BJ (cell line): ENCODE results near the gene C2CD2L. TPM values are rescaled to one million over a fixed set of nuclear protein-coding genes. Genes with fewer than 3 reads are reported as not detected.
"Not testable (repeated sequence)": the region's sequence is repeated elsewhere in the genome, so short reads cannot be mapped to it uniquely, and the experiment has no call there.

ENCODE experiments used
- CTCF ChIA-PET: fragments of 350-600 bp; formaldehyde crosslinking; extraction: SDS; loops from one replicate; lab custom pipeline; 2021; ENCODE audit warnings: antibody characterized with exemption, inconsistent platforms; lab: Yijun Ruan, JAX
- POLR2A ChIA-PET: fragments of 300-600 bp; sonication (Branson Sonifier 250); formaldehyde crosslinking; extraction: SDS; loops from one replicate; lab custom pipeline; 2021; ENCODE audit warnings: antibody characterized with exemption; lab: Charles Lee
- DNase-seq: peaks from one replicate; pipeline ENCODE4 v3.0.0-alpha.2; 2011; ENCODE audit warnings: low read depth
- H3K27me3 ChIP-seq: 2 replicates; pipeline ENCODE4 v1.6.0; 2011; ENCODE audit warnings: low read length; ENCODE audit not compliant: control insufficient read depth, insufficient read depth
- H3K36me3 ChIP-seq: 2 replicates; pipeline ENCODE4 v1.5.1; 2011; ENCODE audit warnings: low read length; ENCODE audit not compliant: control insufficient read depth, insufficient read depth
- H3K4me3 ChIP-seq: 2 replicates; pipeline ENCODE4 v1.5.1; 2011; ENCODE audit warnings: low read depth, mild to moderate bottlenecking, control low read depth, low read length
- CTCF ChIP-seq: IDR thresholded peaks from 2 replicates; pipeline ENCODE4 v1.5.1; 2011; ENCODE audit warnings: low read depth, mild to moderate bottlenecking, control low read depth, inconsistent platforms, low read length, moderate library complexity; ENCODE audit not compliant: insufficient read depth
- polyA plus RNA-seq: library from polyadenylated mRNA; depleted of rRNA; stranded (reverse); fragments of >200 nt; gene quantifications from 2 replicates; pipeline ENCODE4 v1.2.3, GENCODE V29; 2011

The C2CD2L gene
- polyA plus RNA-seq, 1 experiment = 5.7 TPM

- TF ChIP-seq CTCF = no peak
- DNase-seq = no peak
- POLR2A ChIA-PET = interaction anchor here (0.5 kb wide), 1 partner anchor 72 kb away, joined by 5 read pairs; no protein-coding TSS in a partner anchor
- CTCF ChIA-PET = interaction anchor here (0.7 to 4.2 kb wide), 8 partner anchors 8 to 563 kb away, joined by 3 to 18 read pairs (median 5); partner anchors contain the start of genes ABCG4 and NLRX1
- Histone ChIP-seq H3K27me3 (peaks cover 13% of the 10 kb centered on the region), H3K4me3 (no peak overlapping the region), H3K36me3 (no peaks in the 10 kb centered on the region)
These were observed 49.9 kb downstream of the C2CD2L start for GRCh38 chr11:119157063-119157462.

GRCh38 chr11:119158467-119158866 is 51.3 kb downstream of the C2CD2L start:
- Histone ChIP-seq H3K27me3 (peaks cover 9% of the 10 kb centered on the region), H3K36me3 (no peaks in the 10 kb centered on the region), H3K4me3 (no peak overlapping the region)
- TF ChIP-seq CTCF = no peak
- no peak for DNase-seq
- CTCF ChIA-PET = interaction anchor here (2.0 to 4.2 kb wide), 4 partner anchors 9 to 37 kb away, joined by 7 to 16 read pairs (median 8); partner anchors contain the start of genes ABCG4 and NLRX1
- POLR2A ChIA-PET = no interaction called here

- POLR2A ChIA-PET = no interaction called here
These were observed 53.0 kb downstream of the C2CD2L start for GRCh38 chr11:119160151-119160550.

GRCh38 chr11:119161871-119162270 is 54.7 kb downstream of the C2CD2L start:
- H3K36me3 ChIP-seq = no peaks in the 10 kb centered on the region
- no peak overlapping the region for H3K4me3 ChIP-seq
- ChIA-PET POLR2A (no interaction called here), CTCF (no interaction called here)
- DNase-seq = no peak
- no peaks in the 10 kb centered on the region; the same call in 1 of the 2 replicates for H3K27me3 ChIP-seq
- no peak for TF ChIP-seq CTCF

More at GRCh38 chr11:119160151-119160550, 53.0 kb downstream of the C2CD2L start:
- H3K27me3 ChIP-seq = peaks cover 4% of the 10 kb centered on the region
- CTCF ChIA-PET = interaction anchor here (0.6 to 4.2 kb wide), 6 partner anchors 9 to 77 kb away, joined by 3 to 16 read pairs (median 7); partner anchors contain the start of genes ABCG4 and NLRX1
- no peak overlapping the region for H3K4me3 ChIP-seq
- H3K36me3 ChIP-seq = no peaks in the 10 kb centered on the region
- TF ChIP-seq CTCF = no peak
- DNase-seq = no peak

GRCh38 chr11:119166368-119167076 is 59.4 kb downstream of the C2CD2L start:
- Histone ChIP-seq H3K36me3 (no peaks in the 10 kb centered on the region), H3K4me3 (no peak overlapping the region), H3K27me3 (no peaks in the 10 kb centered on the region)
- DNase-seq = no peak
- ChIA-PET CTCF (interaction anchor here (0.6 to 2.8 kb wide), 7 partner anchors 11 to 207 kb away, joined by 3 to 18 read pairs (median 4); no protein-coding TSS in a partner anchor), POLR2A (interaction anchor here (0.6 kb wide), 1 partner anchor 14 kb away, joined by 5 read pairs; no protein-coding TSS in a partner anchor)
- no peak for TF ChIP-seq CTCF

GRCh38 chr11:119167077-119167458 is 59.9 kb downstream of the C2CD2L start:
- ChIA-PET CTCF (interaction anchor here (0.6 to 2.8 kb wide), 8 partner anchors 12 to 207 kb away, joined by 3 to 18 read pairs (median 4); no protein-coding TSS in a partner anchor), POLR2A (interaction anchor here (0.6 kb wide), 1 partner anchor 14 kb away, joined by 5 read pairs; no protein-coding TSS in a partner anchor)
- H3K27me3 ChIP-seq, H3K4me3 ChIP-seq, DNase-seq, H3K36me3 ChIP-seq: not testable (repeated sequence)
